Upper lobe of left lung (tissue), 4 donors: Measurements from ENCODE around the gene CFAP251.

Experiments
- CTCF ChIP-seq, 6 experiments: fragments of 450-650 bp in 4 of 6; fragments of 200-600 bp in 2 of 6; sonication (generic) in 2 of 6; IDR thresholded peaks; one replicate each; pipeline ENCODE4 v1.5.1; 2016 to 2019; ENCODE audit warnings: antibody characterized with exemption in 6 of 6
- POLR2A ChIP-seq, 4 donors: fragments of 450-650 bp; IDR thresholded peaks; one replicate each; pipeline ENCODE4 v1.5.1; 2016 to 2017; ENCODE audit warnings: antibody characterized with exemption in 4 of 4, mild to moderate bottlenecking in 2 of 4

GRCh38 chr12:122035292-122035691 is 116.9 kb downstream of the CFAP251 start:
- TF ChIP-seq POLR2A (IDR thresholded peaks at IDR 0.05): no peak
- no peak for TF ChIP-seq CTCF (IDR thresholded peaks at IDR 0.05)
